NCI-H1417 treated with DMSO at 0.1 percent for 48 hours (cell line): Measurements from ENCODE around the gene MAL.

Source experiments
- DNase-seq: peaks from one replicate; lab custom pipeline; 2025; lab: John Stamatoyannopoulos, UW

The MAL gene

DNA sequence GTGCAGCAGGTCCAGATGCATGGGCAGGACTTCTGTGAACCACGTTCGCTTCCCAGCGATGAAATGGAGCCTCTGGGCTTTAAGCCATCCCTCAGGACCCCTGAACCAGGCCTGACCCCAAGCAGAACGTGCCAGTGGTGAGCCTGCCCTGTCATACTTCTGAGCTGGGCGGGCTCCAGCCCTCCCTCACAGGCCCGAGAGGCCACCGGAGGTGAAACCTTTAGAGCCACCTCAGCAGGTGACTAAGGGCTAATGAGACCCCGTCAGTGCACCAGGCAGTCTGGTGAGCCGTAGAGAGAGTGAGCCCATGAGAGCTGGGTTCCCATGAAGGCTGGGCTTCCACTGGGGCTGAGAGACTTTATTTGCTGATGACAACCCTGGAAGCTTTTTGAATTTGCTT is 8.9 kb upstream of the MAL start:
- no peak for DNase-seq

DNA sequence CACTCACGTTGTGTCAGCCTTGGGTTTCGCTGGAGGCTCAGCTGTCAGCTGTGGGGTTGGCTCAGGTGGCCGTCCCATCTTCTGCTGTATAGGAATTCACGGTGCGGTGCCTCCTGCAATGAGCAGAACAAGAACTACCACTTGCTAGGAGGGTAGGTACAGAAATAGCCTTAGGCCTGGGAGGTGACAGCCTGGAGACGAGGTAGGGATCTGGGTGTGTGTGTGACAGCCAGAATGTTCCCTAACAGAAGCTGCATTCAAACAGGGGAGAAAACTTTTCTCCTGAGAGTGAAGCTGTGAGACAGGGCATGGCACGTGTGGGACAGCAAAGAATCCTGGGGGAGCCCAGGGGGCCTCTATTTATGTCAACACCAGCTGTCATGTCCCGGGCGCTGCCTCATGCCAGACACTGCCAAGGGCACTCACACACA is 8.4 kb upstream of the MAL start:
- no peak for DNase-seq

GRCh38 chr2:95017836-95018235 is 7.7 kb upstream of the MAL start:
- DNase-seq, result no peak

- DNase-seq, result no peak
Observed at GRCh38 chr2:95018301-95018700, 7.2 kb upstream of the MAL start.

DNA sequence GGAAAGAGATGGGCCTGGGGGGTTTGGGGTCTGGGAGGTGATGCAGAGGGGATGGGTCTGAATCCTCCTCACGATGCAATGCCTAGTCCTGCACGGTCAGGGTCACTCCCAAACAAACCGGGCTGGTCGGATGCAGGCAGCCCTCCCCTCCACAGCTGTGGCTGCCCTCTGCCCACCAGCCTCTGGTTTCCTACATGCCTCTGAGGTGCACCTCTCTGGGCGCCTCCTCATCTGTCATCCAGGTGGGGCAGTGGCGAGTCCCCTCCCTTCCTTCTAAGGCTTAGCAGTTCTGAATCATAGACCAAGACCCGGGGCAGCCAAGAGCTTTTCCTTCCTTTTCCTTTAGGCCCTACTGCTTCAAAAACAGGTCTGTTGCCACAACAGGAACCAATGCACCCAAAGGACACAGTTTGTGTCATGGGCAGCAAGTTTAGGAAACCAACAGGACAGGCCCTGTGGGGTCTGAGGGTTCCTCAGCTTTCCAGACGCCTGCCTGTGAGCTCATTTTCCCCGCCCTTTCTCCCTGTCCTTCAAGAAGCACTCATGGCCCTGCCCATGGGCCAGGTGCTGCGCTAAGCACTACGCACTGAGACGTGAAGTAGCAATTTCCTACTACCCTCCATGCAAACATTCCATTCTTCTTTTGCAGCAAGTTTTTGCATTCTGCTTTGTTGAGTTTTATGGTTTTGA is 6.5 kb upstream of the MAL start:
- no peak for DNase-seq

DNA sequence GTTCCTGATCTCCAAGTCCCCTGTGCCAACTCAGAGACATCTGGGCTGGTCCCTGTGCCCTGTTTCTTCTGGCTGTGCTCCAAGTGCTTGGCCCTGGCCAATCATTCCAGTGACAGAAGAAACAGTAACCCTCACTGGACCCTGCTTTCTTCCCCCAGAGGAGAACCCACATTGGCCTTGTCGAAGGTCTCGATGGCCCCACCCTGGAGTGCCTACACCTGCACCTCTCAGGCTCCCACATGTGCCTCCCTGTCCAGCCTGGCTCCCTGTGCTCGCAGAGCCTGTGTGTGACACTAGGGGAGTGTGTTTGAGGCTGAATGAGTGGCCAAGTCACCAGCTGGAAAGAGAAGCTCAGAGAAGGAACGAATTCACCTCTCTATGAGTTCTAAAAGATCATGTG is 5.9 kb upstream of the MAL start:
- DNase-seq, result no peak

- DNase-seq, result no peak
Observed at GRCh38 chr2:95020275-95021022, 5.1 kb upstream of the MAL start.

DNA sequence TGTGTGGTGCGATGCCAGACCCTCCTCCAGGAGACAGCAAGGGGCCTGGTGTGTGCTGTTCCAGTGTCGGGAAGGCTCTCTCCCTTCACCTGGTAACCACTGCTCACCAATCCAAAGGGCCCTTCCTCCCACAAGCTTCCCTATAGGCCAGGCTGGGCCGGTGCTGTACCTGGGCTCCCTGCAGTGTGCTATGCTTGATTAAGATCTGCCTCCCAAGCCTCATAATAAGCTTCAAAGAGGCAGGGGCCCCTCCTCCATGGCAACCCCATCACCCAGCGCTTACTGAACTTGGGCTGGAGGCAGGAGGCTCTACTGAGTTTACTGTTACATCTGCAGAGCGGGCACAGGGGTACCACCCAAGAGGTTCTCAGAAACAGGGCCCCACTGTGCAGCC is 4.5 kb upstream of the MAL start:
- no peak for DNase-seq

DNA sequence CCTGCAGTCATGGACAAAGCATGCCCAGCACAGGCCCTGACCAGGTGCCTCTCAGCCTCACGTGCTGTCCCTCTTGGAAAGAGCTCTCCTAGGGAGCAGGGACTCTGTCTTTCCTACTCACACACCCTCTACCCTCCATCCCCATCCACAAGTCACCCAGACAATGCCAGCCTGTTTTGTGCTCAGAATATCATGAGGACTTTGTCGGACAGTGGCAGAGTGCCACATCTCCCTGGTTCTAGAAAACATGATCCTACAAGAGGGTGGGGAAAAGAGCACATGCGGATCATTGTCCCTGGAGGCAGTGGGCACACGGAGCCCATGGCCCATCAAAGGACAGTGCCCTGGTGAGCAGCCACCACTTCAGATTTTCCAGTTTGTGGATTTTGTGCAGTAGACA is 3.7 kb upstream of the MAL start:
- DNase-seq, result no peak

DNA sequence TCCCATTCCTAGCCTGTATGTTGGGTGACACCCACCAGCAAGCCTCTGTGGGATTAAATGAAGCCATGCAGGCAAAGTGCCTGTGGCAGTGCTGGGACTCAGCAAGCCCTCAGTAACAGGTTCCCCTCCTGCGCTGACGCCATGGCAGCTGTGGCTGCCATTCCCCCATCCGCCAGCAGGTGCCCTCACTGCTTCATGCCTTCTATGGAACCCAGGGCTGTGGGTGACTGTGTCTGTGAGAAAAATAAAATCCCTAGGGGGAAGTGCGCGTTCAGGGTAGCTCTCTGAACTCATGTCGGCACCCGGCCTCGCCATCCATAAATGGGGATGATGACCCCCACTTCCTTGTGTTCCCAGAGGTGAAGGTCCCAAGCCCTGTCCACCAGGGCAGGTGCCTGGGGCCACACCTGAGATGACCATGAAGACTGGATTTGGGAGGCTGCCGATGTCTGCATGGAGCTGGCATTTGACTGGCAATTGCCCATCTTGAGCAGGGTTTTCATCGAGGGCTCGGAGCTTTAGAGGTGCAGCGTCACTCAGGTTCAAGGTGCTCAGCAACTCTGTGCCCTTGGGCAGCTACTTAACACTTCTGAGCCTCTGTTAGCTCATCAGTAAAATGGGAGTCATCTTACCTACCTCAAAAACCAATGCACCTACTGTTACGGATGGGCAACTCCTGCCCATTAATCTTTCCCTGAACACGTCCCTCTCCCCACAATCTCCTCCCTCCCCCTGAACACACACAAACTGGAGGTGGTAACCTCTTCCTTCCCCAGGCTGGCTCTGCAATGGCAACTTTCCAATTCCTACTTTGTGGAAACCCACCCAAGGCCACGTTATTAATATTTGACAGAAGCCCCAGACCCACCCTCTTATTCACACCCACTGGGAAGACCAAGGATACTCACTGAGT is 2.9 kb upstream of the MAL start:
- peak; percentile 30 for DNase-seq

DNA sequence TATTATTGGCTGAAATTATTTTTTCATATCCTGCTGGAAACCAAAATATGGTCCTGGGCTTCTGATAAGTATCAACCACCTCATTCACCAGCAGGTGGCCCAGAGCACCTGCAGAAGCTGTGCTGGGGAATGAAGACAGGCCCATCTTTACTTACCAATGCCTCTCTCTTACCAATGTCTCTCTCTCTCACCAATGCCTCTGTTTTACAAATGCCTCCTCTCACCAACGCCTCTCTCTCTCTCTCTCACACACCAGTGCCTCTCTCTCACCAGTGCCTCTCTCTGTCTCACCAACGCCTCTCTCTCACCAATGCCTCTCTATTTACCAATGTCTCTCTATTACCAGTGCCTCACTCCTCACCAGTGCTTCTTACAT is 2.3 kb upstream of the MAL start:
- DNase-seq, result no peak

GRCh38 chr2:95024371-95024770 is 1.1 kb upstream of the MAL start:
- no peak for DNase-seq

GRCh38 chr2:95024960-95025405 is 525 bp upstream of the MAL start:
- DNase-seq, result no peak

DNA sequence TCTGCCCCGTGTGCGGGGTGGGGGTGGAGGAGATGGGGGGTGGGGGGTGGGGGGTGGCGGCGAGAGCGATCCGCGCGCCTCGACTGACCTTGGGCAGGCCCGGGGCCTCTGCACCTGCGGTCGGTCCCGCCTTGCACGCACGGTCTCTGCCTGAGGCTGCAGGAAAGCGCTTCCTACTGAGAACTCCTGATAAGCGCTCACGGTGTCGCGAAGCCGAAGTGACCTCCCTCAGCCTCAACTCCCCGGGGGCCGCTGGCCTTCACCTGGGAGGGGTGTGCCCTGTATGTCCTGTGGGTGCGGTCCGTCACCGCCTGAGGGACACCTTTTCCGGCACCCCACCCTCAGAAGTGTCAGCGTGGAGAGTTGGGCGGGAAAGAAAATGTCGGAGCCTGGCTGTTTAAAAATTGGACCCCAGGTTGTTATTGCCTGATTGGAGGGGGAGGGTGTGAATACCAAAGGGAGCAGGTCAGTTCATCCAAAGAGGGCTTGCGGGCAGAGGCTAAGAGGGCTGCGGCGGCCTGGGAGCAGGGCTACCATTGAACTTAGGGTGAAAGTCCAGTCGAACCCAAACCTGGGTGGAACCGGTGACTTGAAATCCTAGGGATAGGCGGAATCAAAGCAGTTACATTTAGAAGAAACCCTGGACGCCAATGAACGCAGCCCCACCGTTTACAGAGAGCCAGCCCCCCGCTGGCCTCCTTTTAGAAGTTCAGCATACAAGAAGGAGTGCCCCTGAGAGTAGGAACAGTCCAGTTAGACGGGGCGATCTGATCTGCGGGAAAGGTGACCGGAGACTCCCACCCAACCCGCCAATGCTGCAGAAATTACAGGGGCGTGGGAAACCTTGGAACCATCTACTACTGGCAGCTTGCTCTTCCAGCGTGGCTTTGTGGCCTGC is 1.2 kb downstream of the MAL start:
- no peak for DNase-seq

GRCh38 chr2:95027369-95027720 is 1.8 kb downstream of the MAL start:
- no peak for DNase-seq

GRCh38 chr2:95029898-95030341 is 4.4 kb downstream of the MAL start:
- DNase-seq, result no peak

DNA sequence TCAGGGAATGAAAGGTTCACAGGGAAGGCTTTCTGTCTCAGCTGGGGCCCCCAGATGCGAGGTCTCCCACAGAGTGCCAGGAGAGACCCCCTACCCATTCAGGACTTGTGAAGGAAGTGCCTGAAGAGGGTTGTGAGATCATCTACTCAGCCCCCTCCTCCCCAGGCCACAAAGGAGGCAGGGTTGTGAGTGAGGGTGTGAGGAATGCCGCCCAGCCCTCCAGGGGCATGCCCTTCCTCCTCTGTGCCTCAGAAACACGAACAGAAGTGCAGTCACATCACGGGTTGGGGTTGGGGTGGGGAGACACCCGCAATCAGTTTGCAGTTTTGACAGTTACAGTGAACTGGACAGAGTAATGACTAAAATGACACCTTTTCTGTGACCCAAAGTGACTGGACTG is 5.0 kb downstream of the MAL start:
- DNase-seq, result no peak

- no peak for DNase-seq
Observed at GRCh38 chr2:95031076-95031725, 5.7 kb downstream of the MAL start.

GRCh38 chr2:95031726-95032116 is 6.2 kb downstream of the MAL start:
- DNase-seq, result no peak

- no peak for DNase-seq
Observed at GRCh38 chr2:95032341-95032740, 6.8 kb downstream of the MAL start.
